Inferior parietal cortex (tissue), 1 donor: Measurements from ENCODE around the gene SAA4.
A peak's percentile ranks its signal among the peaks of the same experiment; 100 is the strongest.
"Not testable (repeated sequence)": the region's sequence is repeated elsewhere in the genome, so short reads cannot be mapped to it uniquely, and the experiment has no call there.

ENCODE experiments used
- DNase-seq: peaks from one replicate; pipeline ENCODE4 v3.0.0-alpha.2; 2016; ENCODE audit errors: extremely low spot score

Gene SAA4

GRCh38 chr11:18236664-18237356, at the start of gene SAA4:
Gene SAA4, minus strand, starts transcription at chr11:18236802. Its CDS starts 876 bp downstream, at chr11:18235926.
- no peak for DNase-seq

DNA sequence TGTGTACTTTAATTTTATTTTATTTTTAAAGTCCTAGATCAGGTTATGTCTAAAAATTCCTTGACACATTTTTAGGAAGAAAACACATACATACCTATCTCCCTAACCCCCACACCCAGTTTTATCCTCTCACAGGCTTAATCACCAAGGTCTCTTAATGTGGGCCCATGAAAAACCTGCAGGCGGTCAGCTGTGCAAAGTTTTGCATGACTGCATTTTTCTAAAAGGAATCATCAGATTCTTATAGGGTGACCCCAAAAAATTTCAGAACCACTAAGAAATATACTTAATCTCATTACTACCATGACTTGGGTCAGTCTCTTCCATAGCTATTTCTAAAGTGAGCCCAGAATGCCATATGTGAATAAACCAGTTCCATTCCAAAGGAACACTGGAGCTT, 49.2 kb upstream of the SAA4 start:
- DNase-seq, result no peak

DNA sequence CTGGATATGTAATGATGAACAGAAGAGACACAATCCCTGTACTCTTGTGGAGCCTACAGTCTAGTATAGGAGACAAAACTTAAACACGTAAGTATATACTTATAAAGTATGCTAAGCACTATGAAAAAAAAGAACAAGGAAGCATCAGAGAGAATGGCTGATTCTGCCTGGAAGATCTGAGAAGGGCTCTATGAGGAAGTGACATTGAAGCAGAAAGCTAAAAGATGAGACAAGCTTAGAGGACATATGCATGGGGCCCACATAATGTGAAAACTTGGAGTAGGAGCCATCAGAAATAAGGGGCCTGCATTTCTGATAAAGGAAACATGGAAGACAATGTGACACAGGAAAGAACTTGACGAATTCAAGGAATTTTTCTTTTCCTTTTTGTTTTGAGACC, 46.0 kb upstream of the SAA4 start:
- no peak for DNase-seq

DNA sequence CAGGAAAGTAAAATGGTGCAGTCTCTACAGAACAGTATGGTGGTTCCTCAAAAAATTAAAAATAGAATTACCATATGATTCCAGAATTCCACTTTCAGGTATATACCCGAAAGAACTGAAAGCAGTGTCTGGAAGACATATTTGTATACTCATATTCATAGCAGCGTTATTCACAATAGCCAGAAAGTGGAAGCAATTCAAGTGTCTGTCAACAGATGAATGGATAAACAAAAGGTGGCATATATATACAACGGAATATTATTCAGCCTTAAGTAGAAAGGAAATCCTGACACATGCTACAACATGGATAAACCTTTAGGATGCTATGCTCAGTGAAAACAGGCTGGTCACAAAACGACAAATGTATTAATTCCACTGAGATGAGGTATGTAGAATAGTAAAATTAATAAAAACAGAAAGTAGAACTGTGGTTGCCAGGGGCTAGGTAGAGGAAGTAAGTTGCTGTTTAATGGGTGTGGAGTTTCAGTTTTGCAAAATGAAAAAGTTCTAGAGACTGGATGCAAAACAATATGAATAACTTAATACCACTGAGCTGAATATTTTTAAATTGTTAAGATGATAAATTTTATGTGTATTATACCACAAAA, 43.9 kb upstream of the SAA4 start:
- DNase-seq, result no peak

- peak; percentile 15 for DNase-seq
Measured at GRCh38 chr11:18277565-18278271, 41.1 kb upstream of the SAA4 start.

DNA sequence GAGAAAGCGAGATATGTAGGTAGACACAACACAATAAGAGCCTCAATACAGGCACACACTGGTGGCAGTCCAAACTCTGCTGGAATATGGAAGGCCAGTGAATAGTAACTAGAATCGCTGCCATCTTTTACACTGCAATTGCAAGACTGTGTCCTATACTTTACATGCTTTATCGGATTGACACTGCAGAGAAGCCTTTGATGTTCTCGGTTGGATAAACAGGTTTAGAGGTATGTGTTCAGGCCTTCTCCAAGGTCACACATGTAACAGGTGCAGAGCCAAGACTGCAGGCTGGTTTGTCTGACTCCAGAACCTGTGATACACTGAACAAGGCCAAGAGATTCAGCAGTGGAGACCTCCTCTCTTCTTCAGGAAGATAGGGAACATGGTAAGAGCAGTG, 34.6 kb upstream of the SAA4 start:
- DNase-seq, result no peak

- no peak for DNase-seq
Measured at GRCh38 chr11:18270102-18270501, 33.5 kb upstream of the SAA4 start.

GRCh38 chr11:18269252-18269651, 32.6 kb upstream of the SAA4 start:
- not testable (repeated sequence) for DNase-seq

- DNase-seq, result not testable (repeated sequence)
Measured at GRCh38 chr11:18267335-18268133, 30.9 kb upstream of the SAA4 start.

DNA sequence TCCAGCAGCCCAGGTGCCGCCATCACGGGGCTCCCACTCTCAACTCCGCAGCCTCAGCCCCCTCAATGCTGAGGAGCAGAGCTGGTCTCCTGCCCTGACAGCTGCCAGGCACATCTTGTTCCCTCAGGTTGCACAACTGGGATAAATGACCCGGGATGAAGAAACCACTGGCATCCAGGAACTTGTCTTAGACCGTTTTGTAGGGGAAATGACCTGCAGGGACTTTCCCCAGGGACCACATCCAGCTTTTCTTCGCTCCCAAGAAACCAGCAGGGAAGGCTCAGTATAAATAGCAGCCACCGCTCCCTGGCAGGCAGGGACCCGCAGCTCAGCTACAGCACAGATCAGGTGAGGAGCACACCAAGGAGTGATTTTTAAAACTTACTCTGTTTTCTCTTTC, 29.3 kb upstream of the SAA4 start, which contains the start of gene SAA1:
SAA1 (plus strand) TSS at position 316 of the 400 bp plus-strand sequence. CDS start 624 bp downstream, outside the sequence.
- no peak for DNase-seq

- no peak for DNase-seq
Measured at GRCh38 chr11:18264677-18265555, 28.3 kb upstream of the SAA4 start.

DNA sequence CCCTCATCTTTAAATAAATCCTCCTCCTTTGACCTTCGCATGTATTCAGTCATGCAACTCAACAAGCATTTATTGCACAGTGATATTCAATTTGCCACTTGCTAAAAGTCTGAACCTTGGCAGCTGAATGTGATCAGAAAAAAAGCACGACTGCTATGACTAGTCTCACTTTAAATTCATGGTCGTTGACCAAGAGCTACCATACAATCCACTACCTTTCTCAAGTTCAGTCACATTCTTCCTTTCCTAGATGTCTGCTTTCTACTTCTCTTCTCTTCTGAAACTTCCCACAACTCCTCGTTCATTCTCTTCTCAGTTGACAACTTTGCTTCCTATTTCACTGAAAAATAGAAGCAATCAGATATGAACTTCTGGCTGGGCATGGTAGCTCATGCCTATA, 27.4 kb upstream of the SAA4 start:
- no peak for DNase-seq

DNA sequence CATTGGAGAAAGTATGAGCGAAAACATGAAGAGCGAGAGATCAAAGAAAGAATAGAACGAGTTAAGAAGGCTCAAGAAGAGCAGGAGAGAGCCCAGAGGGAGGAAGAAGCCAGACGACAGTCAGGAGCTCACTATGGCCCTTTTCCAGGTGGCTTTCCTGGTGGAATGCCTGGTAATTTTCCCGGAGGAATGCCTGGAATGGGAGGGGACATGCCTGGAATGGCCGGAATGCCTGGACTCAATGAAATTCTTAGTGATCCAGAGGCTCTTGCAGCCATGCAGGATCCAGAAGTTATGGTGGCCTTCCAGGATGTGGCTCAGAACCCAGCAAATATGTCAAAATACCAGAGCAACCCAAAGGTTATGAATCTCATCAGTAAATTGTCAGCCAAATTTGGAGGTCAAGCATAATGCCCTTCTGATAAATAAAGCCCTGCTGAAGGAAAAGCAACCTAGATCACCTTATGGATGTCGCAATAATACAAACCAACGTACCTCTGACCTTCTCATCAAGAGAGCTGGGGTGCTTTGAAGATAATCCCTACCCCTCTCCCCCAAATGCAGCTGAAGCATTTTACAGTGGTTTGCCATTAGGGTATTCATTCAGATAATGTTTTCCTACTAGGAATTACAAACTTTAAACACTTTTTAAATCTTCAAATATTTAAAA, 26.2 kb upstream of the SAA4 start:
- DNase-seq, result not testable (repeated sequence)

DNA sequence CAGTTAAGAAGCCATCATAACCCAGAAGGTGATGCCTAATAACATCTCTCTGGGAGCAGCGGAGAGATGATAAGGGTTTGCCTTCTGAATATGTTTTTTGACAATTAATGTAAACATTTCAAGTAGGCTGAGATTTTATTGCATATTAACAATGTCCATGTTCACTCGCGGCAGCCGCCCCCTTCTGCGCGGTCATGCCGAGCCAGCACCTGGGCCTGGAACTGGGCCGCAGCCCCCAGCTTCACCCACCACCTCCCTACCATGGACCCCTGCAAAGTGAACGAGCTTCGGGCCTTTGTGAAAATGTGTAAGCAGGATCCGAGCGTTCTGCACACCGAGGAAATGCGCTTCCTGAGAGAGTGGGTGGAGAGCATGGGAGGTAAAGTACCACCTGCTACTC, 25.1 kb upstream of the SAA4 start:
- DNase-seq, result no peak

- DNase-seq, result no peak
Measured at GRCh38 chr11:18259259-18259658, 22.7 kb upstream of the SAA4 start.

DNA sequence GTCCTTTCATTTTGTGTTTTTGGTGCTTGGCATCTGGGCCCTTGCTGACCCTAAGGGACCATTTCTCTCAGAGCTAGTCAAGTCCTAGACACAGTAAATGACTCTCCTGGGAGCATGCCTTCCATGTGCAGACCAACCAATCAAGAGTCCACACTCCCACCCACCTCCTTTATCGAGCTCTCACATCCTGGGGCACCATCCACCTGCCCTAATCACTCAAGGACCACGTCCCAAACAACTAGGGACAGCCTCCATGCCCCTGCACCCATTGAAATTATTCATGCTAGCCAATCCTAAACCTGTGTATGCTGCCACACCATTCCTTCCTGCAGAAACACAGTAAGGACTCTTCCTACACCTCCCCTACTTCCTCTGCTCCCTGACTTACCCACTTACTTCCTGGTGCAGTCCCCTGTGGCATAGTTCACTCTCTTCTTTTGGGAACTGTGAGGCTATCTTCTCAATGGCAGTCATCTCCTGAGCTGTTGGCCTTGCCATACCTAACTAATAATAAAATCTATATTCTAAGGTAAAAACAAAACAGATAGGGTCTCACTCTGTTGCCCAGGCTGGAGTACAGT, 18.3 kb upstream of the SAA4 start:
- DNase-seq, result no peak

DNA sequence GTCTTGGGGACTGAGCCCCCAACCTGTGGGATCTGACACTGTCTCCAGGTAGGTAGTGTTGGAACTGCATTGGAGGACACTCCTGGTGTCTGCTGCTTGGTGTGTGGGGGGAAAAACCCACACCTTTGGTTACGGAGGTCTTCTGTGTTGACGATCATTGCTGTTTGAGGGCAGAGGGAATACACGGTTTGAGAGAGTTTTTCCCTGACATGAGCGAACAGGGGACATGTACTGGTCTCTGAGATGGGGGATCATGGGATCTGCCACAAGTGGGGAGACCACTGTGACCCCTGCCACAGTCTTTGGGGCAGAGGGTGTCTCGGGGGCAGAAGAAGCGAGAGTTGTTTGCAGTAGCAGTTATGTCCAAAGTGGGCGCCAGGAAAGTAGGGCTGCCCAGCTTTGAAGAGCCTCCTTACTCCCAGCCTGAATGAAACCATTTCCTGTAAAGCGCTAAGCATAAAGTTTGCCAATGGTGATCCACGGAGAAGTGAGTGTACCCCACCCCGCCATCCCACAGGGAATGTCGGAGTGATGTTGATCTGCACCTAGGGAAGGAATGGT, 17.3 kb upstream of the SAA4 start:
- no peak for DNase-seq

- no peak for DNase-seq
Measured at GRCh38 chr11:18253233-18253632, 16.6 kb upstream of the SAA4 start.

- no peak for DNase-seq
Measured at GRCh38 chr11:18248561-18248960, 12.0 kb upstream of the SAA4 start, which contains the start of gene SAA2. Gene SAA2, minus strand, starts transcription at chr11:18248668. Its CDS starts 657 bp downstream, at chr11:18248011.

DNA sequence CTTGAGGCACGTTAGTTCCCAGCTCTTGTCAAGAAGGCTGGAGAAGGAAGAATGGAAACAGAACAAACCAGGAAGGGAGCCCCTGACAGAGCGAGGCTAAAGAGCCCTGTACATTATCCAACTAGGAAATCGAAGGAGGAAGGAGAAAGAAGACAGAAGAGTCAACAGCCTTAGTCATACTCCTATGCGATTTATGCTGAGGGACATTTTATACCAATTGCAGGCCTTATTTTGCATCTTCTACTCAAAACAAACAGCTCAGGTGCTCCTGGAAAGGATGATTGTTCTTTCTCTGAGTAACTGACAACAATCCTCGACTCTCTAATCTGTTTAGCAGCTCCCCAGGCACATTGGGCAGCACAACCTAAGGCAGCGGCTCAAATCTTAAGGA, 10.6 kb upstream of the SAA4 start:
- not testable (repeated sequence) for DNase-seq
